Stimulated activated CD8-positive, alpha-beta memory T cell treated with anti-CD3 and anti-CD28 coated beads, Interleukin-4, amount 100 ng/mL, for 1 hour (primary cell): ENCODE measurements around the gene GOLGA6C.
"Not testable (repeated sequence)": the region's sequence is repeated elsewhere in the genome, so short reads cannot be mapped to it uniquely, and the experiment has no call there.

ENCODE experiments used
- DNase-seq, 2 donors: peaks; one replicate each; pipeline ENCODE4 v3.0.0-alpha.2; 2020; ENCODE audit warnings: low read depth in 2 of 2, low spot score in 1 of 2

GOLGA6C gene

DNA sequence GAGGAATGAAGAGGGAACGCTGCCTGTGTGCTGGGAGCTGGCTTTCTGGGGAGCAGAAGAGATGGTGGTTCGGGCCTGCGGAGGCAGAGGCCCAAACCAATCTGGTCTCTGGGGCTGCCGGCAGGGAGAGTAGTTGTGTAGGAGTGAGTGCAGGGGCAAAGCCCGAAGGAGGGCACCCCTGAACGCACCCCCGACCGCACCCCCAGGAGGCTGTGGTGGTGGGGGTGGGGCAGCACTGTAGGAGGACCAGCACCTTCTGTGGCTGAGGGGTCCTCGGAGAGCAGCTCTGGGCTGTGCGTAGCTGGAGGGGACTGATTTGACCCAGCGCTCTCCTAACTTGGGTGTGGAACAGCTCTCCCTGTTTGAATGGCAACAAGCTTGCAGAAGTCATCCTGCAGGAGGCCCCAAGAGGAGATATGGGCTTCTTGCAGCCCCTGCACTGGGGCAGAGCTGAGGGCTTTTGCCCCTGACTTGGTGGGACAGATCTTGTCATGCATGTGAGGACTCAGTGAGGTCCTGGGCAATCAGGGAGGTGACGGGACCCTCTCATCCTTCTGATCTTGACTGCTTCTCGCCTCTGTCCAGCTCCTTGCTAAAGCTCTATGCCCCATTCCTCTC, 30.4 kb upstream of the GOLGA6C start:
- DNase-seq, result no peak

DNA sequence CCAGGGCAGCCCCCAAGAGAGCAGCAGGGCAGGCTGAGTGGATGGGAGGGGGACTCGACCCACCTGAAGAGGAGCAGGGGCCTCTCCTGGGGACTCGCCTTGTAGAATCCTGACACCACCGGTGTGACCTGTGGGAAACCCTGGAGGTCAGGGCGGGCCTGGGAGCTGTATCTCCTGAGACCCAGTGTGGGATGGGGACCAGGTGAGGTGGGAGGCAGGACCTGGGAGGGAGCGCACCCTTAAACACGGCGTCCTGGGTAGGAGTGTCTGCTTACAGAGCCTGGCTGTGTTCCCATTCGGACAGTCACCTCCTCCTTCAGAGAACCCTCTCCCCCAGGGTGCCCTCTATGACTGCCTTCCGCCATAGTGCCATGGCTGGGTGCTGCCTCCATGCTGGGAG, 29.3 kb upstream of the GOLGA6C start:
- no peak for DNase-seq

DNA sequence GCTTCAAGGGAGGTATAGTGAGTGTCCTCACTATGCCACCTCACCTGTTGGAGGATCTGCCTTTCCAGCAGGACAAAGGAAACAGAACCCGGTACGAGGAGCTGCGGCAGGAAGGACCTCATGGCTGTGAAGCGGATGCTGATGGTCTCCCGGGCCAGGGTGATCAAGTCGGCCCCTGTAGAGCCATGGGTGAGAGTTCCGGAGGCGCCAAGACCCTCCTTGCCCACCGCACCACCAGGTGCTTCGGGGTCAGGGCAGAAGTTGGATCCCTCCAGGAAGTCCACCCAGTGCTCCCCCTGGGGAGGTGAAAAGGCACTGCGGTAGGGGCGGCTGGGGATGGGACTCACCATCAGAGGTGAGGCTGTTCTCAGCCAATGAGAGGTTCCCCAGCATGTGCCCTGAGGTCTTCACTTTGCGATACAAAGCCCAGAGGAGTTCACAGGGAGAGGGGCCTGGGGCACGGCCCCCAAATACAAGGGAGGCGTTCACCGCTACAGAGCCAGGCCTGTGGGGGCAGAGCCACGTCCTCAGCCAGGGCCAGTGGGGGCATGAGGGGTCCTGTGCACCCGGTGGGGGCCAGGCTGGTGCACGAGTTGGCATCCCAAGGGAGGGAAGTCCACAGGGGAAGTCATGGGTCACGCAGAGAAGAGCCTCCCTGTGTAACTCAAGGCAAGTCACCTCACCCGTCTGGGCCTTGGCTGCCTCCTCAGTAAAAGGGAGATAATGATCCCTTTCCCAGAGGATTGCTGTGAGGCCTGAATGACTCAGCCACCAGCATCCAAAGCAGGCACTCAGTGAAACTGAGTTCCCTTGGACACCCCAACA, 28.7 kb upstream of the GOLGA6C start:
- no peak for DNase-seq

DNA sequence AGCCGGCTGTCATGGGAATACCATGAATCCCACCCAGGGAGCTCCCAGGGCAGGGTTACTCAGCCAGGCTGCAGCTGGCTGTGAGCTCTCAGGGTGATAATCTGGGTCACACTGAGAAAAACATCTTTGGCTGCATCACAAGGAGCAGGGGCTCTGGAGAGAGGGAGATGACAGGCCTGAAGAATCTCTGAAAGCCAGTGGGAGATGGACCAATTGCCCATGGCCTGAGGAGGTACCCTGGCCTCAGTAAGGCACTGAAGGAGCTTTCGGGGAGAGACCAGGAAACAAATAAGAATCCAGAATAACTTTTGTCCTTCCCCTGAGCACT, 28.2 kb upstream of the GOLGA6C start:
- DNase-seq, result no peak

DNA sequence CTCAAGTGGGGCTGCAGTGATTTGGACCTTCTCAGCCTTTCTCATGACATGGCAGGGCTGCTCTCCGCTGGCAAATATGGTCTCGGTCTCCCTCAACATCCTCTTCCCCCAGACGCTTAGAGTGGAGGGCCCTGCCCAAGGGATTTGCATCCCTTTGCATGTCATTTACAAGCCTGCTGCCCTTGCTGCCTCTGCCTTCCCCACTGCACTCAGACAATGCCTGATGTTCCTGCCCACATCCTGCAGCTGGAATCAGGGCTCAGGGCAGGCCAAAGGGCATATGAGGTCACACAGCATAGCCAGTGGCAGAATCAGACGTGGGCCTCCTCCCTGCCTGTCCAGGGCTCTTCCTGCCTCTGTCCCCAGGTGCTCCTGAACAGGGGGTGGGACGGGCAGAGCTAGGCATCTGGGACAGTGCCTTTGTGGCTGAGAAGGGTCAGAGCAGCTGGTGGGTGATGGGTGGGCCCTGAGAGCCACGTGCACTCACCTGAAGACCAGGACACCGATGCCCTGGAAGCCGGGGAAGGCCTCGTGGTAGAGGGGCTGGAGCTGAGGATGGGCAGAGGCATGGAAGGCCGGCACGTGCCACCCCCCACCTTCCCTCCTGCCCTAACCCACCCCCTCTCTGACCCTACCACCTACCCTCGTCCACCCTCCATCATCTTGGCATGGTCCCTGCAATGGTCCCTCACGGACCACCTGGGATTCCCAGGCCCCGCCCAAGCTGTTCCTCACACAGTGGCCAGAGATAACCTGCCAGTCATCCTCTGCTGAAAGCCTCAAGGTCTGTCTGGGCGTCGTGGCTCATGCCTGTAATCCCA, 27.4 kb upstream of the GOLGA6C start:
- DNase-seq, result no peak

DNA sequence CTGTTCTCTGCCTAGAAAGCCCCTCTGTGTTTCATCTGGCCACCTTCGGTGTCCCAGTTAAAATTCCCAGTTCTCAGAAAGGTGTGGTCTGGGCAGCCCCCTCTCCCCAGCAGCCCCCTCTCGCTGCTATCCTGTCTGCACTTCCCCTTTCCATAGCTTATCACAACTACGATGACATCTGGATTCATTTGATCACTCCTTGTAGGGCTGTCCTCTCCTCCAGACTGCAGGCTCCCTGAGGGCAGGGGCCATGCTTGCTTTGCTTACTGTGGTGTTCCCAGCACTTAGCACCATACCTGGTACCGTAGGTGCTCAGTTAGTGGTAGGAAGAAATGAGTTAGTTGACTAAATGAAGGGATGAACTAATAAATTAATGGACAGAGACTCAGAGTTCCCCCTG, 26.3 kb upstream of the GOLGA6C start:
- no peak for DNase-seq

DNA sequence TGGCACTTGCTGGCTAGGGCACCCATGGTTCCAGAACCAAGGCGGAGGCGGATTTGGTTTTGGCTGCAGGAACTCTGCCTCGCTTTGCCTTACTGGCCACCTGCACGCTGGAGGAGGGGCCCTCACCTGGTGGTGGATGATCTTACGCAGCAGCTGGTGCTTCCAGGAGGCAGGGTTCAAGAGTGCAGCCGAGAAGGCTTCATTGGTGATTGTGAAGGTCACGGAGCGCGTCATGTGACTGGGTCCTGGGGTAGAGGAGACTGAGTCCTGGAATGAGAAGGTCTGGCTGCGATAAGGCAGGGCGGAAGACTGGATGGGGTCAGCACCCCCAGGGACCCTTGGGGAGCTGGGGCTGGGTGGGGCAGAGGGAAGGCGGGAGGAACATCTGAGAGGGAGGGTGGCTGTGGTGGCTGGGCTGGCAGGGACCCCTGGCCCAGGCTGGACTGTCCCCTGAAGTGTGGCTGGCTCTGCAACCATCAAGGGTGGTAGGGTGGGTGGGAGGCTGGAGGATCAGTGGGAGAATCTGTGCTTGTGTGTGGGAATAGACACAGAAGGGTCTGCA, 25.8 kb upstream of the GOLGA6C start:
- no peak for DNase-seq

DNA sequence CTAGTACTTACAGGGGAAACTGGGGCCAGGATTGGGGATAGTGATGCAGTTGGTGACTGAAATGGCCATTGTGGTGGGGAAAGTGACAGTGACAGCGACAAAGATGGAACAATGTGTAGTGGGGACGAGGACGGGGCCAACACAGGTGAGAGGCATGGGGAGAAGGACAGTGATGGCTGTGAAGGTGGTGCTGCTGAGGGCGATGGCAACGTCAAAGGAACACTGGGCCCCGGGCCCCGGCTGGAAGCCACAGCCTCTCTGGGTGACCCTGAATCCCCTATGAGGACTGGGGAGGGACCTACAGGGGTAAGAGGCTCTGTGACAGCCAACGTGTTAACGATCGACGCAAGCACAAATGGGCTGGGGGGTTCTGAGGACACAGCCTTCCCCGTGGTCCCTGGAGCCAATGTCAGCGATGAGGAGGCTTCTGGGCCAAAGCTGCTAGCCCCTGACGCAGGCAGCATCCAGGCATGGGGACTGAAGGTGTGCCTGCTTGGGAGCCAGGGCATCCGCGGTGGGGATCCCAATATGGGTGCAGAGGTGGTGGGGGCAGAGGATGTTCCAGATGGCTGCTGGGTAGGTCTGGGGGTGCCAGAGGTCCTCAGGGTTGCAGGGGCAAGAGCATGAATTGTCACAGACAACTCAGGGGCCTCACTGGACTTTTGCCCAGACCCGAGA, 25.2 kb upstream of the GOLGA6C start:
- no peak for DNase-seq

DNA sequence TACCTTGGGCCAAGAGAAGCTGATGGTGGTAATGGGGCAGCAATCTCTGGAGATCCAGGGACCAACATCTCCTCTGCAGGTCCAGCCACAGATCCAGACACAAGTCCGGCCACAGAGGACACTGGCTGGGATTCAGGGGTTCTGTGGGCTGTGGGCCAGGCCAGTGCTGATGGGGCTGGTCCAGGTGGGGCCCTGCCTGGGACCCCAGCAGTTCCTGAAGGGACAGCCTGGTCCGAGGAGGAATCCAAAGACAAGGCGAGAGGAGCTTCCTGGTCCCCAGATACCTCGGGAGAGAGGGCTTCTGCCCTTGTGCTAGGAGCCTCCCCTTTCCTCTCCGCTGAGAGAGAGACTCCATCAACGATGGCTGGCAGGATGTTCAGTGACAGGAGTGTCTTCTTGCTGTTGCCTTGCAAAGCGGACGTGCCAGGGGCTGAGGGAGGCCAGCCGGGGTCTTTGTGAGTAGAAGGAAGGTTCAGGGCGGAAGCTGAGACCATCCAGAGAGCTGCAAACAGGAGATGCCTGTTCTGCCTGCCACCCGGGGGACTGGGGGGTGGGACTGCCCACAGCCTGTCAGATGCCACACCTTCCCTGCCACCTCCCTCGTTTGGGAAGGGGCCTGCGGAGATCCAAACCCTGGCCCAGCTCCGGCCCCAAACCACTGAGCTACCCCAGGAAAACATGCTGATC, 24.5 kb upstream of the GOLGA6C start:
- DNase-seq, result no peak

DNA sequence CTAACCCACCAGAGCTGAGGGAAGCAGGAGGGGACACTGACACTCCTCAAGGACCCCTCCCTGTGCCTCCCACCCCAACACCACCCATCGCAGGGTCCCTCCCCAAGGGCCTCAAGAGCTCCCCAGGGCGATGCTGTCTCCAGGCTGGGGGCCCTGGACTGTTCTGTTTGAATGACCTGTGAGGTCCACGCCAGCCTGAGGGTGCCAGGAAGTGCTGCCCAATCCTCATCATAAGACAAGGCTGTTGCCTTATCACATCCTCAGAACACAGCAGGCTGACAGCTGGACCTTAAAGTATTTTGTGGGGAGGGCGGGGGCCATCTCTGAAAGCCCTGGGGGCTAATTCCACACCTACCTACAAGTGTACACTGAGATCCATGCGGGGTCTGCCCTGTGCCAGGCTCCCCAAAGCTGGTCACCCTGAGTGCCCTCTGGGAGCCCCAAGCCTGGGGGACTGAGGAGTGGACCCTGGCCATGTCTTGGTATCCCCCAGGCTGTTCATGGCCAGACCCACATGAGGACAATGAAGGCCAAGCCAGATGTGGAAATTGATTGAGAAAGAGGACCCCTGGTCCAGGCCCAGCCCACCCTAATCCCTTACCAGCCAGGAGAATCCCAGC, 23.8 kb upstream of the GOLGA6C start:
- no peak for DNase-seq

DNA sequence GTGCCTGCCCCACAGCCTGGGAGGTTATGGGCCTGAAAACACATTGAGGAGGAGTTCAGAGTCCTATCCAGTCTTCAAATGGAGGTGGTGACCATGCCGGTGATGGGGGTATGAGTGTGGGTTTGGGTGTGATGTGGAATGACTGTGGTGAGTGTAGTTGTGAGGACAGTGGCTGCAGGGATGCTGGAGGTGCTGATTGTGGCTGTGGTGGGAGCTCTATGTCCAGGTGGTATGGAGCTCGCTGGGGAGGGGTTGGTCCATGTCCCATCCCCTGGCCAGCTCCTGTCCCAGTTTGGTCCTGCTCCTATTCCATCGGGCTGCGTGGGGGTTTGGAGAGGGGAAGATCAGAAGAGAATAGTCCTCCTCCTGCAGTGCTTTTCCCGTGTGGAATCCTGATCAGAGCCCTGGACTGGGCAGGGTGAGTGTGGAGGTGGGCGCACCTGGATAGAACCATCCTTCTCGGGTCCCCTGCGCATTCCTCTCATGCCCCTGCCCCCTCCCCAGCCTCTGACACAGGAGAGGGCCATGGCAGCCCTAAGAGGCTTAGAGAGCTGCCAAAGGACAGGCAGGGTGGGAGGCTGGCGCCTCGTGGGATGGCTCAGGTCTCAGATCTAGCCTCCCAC, 23.0 kb upstream of the GOLGA6C start:
- DNase-seq, result no peak

DNA sequence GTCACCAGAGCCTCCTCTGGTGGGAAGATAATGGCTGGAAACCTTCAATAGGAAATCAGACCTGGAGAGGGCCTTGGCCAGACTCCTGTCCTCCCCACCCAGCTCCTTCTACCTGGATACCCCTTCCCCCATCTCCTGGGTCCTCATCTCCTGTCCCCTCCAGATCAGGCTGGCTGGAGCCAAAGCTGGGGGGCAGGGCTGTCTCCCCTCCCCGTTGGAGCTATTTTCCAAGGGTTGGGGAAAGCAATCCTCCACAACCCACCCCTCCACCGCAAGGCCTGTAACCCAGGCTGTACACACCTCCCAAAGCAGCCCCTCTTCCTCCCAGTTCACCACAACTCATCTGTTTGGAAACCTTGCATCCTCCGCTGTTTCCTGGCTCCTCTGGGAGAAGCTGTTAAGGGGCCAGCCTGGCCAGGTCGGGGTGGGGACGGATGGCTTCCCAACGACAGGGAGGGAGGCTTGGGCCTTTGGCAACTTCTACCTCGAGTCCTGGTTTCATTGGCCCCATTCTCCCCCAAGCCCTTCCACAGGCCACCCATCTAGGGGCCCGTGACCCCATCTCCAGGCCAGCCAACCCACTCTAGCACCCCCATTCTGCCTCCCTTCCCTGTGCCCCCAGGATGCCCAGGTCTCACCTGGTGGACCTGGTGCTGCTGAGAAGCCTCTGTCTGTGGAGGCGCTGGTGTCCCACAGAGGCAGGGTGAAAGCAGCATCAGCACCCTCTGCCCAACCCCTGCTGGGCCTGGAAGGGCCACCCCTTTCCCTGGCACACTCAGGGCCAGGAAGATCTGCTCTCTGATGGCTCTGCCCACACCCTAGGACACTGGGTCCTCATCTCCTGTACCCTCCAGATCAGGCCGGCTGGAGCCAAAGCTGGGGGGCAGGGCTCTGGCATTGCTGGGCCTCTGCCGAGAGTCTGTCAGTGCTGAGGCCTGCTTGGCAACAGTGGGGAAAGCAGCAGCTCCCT, 22.1 kb upstream of the GOLGA6C start:
- DNase-seq, result no peak

DNA sequence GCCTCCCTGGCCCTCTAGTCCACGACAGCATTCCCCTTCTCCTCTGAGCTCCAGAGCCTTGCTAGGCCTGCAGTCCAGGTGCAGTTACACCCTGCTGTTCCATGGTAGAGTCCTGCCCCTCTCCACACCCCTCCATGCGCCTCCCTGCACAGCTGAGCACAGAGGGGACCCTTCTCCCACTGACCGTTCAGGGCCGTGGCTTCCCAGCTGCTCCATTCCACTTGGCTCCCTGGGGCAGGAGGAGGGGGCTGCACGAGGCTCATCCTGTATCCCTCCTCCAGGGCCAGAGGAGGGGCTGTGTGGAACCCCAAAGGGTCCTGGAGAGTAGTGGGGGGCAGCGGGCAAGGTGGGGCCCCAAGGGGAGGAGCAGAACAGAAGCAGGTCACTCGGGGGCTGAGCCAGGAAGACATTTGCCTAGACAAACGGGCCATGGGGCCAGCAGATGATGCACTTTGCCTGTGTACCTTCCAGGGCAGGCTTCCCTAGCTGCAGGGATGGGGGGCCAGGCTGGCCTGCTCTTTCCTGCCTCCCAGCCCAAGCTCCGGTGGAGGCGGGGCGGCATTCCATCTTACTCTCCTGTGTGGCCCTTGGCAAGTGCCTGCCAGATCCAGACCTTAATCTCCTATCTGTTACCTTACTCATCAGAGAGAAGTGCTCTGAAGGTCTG, 20.7 kb upstream of the GOLGA6C start:
- no peak for DNase-seq

DNA sequence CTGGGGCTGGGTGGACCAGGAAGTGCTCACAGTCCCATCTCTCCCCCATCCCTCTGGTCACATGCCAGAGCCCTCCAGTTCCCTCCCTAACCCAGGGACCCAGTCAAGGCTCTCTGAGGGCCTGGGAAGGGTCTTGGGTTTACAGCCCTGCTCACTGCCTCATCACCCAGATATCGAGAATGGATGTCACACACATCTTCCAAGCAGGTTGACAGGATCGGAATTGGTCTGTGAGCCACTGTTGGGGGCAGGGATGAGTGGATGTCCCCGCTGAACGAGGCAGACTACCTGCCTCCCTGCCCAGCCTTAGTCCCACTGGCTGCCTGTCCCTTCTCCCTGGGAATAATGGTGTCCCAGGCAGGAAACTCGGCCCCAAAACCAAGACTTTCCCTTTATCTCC, 20.0 kb upstream of the GOLGA6C start:
- no peak for DNase-seq

DNA sequence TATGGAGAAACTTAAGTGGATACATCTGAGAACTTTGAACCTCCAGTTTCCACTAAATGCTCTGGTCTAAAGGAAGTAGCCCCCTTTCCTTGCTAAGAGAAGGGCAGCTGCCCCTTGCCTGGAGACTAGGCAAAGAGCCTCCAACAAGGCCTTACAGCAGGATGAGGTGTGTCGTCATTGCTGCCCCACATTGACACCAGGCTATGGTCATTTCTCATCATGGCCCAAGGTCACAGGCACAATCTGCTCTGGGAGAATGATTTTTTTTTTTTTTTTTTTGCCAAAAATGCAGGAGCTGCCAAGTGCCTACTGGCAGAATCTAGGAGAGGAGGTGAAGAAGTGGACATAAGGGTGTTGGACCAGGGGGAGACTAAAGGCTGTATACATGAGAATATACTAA, 12.4 kb upstream of the GOLGA6C start:
- DNase-seq, result not testable (repeated sequence)

DNA sequence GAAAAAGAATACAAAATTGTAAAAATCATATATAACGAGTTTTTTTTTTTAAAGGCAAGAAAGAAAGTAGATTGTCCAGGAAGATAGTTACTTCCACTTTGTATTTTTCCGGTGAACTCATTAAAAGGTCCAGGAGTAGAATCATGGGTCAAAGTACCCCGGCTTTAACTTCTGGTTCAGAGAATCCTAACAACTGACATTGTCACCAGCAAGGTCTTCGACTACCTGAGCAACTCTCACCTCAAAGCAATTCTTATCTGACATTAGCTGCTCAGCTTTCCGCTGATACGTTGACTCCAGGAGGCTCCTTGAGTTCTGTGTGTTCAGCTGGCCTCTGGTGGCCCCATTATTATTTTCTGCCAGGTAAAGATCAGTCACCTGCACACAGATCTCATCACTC, 9.1 kb upstream of the GOLGA6C start:
- DNase-seq, result not testable (repeated sequence)

DNA sequence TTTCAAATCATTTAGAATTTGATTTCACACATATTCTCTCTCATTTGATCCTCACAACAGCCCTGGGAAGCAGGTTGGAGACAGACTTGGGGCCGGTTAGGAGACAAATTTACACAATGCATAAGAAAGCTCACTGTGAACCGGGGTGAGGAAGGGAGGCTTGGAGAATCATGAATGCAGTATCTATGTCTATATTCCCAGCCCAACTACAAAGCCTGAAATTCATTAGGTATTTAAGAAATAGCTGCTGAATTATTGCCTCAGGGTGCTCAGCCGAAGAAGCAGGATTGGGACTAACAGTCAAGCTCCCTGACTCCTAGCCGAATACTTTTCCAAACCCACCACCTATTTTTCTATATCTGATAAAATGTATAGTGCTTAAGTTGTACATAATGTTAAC, 8.4 kb upstream of the GOLGA6C start:
- DNase-seq, result no peak

DNA sequence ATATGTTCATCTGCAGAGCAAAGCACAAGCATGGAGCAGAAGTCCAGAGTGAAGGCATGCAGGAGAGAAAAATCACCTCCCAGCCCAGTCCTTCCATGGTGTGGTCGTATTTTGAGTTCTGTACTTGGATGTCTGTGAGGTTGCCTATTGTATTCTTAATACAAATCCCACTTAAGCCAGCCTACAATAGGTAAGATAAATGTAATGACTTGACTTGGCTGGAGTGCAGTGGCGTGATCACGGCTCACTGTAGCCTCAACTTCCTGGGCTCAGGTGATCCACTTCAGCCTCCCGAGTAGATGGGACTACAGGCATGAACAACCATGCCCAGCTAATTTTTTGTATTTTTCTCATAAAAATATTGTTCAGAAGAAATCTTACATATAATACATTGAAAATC, 6.8 kb upstream of the GOLGA6C start:
- DNase-seq, result not testable (repeated sequence)
